RCC 7860 (cell line): ENCODE results near the gene SCIN.

Source experiments
- DNase-seq: peaks from one replicate; pipeline ENCODE4 v3.0.0-alpha.2; 2015; ENCODE audit warnings: low spot score
- FAIRE-seq: peaks from 2 replicates; lab custom pipeline; 2012; peaks lifted over from hg19 to GRCh38; lab: Jason Lieb, UNC

The SCIN gene

DNA sequence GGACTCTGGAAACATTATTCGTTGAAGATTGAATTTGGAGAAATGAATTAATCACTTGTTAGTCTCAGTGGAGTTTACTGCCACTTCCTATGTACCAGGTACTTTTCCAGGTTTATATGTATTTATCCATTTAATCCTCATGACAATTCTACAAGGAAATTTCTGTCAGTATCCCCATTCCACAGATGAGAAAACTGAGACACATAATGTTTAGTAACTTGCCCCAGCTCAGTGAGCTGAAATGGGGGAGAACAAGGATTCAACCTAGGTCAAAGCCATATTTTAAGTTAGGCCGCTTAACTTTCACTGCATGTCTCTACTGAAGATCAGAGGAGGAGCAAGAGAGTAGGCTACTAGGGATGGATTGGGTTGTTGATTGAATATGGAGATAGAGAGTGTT, 4.6 kb upstream of the SCIN start:
- no peak for FAIRE-seq

DNA sequence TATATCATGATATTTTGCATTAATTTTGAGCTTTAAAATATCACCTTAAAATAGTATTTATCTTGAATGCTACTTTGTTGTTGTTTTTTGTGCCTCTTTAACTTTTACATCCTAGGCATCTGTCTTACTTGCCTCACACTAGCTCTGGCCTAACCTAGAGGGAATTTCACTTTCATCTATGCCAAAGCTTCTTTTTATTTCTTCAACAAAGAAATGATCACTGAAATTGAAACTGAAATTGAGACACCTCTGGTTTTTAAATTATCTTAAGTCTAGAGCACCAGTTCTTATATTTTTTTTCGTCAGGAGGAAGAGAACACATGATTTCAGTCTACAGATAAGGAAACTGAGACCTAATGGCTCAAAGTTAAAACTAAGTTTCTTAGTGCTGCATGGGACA, 3.5 kb upstream of the SCIN start:
- DNase-seq = no peak
- no peak for FAIRE-seq

More for the DNA sequence above, 4.6 kb upstream of the SCIN start:
- no peak for DNase-seq

DNA sequence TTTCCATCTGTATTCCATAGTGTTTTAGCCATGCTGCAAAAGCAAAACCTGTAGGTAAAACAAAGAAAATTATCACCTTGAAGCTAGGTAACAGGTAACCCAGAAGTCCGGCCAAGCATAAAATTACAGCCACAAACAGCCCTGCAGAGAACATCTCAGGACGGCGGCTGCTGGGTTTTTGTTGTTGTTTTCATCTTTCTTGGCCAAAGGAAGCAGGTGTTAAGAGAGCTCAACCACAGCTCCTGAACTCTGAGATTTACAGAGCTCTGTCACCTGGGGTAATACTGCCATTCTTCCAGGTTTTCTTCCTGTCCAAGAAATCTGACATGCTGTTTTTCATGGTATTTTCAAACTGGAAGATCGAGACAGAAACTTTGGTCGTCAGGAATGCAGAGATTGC, 847 bp upstream of the SCIN start:
- FAIRE-seq (no peak), DNase-seq (no peak)

DNA sequence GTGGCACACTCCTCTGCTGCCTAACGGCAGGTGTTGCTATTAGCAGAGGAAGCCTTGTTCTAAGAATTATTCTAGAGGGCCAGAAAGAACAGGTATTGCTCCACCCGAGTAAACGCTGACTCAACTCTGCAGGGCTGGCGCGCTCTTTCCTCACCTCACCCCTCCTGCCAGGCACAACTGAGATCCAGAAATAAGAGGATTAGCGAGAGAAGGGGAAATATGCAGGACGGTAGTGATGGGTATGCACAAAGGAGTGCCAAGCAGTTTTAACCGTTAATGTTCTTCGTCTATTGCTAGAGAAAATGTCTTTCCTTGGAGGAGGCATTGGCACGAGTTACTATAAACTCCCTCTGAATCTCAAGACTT, 369 bp upstream of the SCIN start:
- DNase-seq (no peak), FAIRE-seq (no peak)

DNA sequence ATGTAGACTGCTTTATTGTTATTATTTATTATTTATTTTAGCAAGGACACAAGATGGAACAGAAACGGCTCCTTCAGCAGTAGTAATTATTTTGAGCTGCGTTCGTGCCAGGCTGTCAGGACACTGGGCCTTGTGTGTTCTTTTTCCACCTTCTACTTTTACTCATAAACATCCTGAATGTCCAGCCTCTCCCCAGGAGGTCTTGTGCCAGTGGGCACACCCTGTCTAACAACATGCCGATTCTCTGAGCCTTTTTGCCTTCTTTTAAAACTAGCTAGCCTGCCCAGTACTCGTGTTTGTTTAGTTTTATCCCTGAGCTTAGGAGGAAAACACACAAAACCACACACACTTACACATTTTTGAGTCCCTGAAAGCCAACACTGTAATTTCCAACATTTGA, 1.2 kb downstream of the SCIN start:
- no peak for FAIRE-seq
- no peak for DNase-seq

DNA sequence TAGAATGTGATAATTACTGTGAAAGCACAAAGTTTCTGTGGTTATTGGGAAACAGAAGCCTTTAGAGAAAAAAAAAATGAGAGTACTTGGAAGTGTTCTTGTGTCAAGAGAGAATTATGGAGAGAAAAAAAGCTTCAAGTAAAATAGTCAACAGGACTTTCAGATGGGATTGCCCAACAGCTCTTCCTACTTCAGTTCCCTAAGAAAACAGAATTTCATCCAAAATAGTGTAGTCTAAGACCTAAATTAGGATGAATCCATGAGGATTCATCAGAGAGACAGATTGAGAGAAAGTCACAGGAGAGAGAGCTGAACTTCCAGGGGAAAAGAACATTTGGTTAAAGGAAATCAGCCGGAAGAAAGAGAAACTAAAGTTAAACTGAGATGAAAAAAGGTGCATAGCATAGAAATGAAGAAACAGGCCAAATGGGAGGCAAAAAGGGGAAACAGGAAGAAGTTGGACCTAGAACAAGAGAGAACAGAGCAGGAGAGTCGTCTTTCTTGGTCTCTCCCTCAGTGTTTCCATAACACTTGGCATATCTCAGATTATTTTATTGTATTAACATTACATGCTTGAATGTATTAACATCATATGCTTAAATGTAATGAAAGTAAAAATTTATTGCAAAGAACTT, 2.5 kb downstream of the SCIN start:
- no peak for DNase-seq
- no peak for FAIRE-seq

DNA sequence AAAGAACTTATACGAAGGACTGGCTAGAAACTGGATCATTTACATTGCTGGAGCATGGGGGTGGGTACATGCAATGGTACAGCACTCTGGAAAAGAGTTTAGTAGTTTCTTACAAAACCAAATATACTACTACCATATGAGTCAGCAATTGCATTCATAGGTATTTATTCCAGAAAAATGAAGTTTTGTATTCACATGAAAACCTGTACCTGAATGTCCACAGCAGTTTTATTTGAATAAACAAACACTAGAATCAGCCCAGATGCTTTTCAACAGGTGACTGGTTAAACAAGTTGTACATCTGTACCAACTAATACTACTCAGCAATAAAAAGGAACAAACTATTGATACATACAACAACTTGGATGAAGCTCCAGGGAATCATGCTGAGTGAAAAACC, 3.4 kb downstream of the SCIN start:
- no peak for FAIRE-seq
- DNase-seq = no peak

DNA sequence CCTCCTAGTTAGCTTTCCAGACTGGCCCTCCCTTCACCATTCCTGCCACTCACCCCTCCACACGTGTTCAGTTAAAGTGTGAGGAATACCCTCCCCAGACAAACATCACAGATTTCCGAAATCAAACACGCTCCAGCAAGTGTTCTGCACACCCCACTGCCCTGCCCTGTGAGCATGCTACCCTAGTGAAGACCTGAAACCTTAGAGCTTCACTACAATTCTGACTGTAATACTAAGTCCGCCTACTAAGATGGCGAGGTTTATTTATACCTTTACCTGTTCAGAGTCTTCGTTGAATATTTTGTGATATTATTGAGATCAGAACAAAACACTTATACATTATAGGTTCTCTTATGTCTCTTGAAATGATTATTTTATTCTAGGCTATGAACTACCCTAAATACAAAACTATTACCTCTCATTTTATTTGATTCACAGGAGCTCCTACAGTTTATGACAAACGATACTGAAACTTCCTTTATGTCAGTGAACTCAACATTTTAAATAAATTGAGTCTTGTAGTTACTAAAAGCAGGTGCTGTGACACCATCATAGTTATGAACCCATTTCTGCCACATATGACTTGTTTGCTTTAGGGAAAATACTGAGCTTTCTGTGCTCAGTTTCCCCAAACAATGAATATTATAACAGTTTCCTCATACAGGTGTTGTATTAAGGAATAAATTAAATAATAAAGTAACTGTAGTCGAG, 8.6 kb downstream of the SCIN start:
- no peak for FAIRE-seq
- no peak for DNase-seq

DNA sequence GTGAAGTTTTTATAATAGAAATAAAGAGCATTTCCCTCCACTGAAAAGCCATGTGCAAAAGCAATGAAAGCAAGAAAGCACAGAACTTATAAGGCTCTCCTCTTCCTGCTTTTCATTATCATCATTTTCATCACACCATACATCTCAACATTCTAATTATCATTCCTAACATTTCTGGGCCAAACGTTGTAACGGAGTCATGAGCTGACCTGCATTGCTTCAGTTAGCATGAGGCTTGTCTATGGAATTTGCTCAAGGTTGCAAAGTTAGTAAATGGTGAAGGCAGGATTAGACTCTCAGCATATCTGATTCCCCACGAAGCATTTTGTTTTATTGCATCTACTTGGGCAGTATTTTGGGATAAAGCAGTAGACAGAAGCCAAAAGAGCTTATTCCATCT, 11.4 kb downstream of the SCIN start:
- no peak for DNase-seq
- FAIRE-seq = no peak

DNA sequence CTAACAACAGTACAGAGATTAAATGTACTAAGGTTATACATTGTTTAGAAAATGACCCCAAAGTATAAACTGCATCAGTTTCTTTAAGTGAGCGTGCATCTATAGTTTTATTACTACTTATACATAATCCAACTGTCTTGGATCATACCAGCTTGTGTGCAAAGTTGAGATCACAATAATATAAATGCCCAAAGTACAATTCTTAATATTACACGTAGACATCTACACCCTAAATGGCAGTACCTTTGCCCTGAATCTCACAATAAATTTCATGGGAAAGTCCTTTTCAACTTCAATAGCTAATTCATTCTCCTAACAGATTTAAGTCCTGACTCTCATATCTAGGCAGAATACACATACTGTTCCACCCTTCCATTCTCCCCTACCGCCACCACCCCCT, 11.8 kb downstream of the SCIN start:
- no peak for DNase-seq
- FAIRE-seq = no peak

DNA sequence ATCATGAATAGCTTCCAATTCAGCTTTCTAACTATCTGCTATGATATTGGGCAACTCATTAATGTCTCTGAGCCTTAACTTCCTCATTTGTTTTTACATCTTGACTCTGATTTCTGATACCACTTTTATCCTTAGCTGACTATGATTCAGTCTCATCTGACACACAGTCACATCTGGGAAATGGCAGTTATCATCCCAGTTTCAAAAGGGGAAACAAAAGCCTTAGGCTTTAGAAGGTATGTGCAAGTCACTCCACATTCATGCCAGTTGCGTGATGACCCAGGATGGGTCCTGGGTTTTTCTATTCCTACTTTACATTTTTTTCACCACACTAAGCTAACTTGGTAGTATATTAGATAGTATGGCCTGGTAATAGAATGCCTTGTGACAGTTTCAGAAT, 12.7 kb downstream of the SCIN start:
- DNase-seq = no peak
- no peak for FAIRE-seq

DNA sequence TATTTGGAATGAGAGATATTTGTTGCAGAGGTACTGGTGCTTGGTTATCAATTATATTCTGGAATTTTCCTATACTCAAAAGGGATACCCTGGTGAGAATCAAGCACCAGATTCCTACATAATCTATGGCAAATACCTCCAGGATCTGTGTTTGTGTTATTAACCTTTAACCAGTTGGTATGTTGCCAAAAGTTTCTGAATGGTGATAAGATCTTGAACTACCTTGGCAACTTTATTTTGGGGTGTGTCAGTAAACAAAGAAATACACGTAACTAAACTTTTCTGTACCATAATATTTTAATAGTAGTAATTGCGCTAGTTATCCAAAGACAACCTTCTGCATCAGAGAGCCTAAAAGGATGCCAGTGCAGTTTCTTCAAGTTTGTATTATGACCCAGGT, 13.4 kb downstream of the SCIN start:
- no peak for FAIRE-seq
- DNase-seq = no peak

DNA sequence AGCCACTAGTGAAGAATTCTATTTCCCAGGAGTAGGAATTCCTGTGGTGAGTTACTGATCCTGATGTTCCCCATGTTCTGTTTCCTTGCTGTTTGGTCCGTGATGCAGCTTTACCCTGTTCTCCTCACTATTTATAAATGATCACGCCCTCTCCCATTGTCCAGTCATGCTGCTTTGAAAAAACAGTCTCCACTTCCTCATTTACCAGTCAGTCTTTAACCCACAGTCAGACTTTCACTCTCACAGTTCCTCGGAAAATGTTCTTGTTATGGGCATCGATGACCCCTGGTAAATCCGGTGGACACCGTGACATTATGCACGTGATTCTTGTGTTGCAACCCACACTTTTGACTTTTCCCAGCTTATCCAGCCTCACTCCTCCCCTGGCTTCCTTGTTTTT, 14.4 kb downstream of the SCIN start:
- FAIRE-seq (peak; percentile 58), DNase-seq (peak; percentile 34)

DNA sequence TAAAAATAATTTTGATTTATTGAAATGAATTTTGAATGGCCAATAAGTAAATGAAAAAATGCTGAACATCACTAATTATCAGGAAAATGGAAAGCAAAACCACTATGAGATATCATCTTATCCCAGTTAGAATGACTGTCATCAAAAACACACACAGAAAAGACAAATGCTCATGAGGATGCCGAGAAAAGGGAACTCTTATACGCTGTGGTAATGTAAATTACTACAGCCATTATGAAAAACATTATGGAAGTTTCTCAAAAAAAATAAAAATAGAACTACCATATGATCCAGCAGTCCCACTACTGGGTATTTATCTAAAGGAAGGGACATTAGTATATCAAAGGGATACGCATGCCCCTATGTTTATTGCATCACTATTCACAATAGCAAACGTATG, 15.8 kb downstream of the SCIN start:
- DNase-seq = no peak
- no peak for FAIRE-seq

DNA sequence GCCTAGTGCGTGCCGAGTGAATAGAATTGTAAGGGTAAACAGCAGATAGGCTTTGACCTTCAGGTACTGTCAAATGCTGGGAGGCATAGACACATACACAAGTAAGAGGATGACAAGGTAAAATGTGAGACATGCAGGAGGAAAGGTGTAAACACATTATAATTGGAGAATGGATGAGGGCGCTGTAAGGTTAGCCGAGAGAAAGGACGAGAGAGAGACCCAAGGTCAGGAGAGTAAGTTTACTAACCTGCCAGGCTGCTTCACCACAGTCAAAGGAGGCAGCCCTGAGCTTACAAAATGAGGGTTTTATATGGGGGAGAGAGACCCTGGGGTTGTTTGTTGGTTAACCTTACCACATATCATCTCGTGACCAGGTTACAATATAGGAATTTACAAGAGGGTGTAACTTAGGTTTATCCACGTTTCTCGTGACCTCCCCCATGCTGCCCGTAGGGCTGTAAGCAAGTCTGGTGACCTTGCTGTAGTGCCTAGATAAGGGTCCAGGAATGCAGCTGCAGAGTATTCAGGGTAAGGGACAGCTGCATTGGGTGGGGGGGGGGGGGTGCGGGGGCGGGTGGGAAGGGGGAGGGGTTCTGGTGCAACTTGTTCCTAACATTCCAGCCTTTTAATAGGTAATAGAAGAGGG, 17.9 kb downstream of the SCIN start:
- no peak for DNase-seq
- FAIRE-seq = no peak

DNA sequence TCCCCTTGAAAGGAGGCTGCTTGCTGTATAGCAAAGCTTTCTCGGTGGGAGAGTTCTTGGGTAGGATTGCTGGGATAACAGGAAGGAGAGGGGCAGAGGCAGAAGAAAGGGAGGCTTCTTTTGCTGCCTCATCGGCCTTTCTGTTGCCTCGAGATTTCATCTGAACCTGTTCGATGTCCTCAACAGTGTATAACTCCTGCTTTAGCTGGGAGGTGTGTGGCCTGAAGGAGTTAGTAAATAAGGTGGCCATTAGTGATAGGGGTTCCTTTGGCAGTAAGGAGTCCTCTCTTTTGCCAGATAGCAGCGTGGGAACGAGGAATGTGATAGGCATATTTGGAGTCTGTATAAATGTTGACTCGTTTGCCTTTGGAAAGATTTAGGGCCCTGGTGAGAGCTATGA, 20.0 kb downstream of the SCIN start:
- no peak for FAIRE-seq
- no peak for DNase-seq

DNA sequence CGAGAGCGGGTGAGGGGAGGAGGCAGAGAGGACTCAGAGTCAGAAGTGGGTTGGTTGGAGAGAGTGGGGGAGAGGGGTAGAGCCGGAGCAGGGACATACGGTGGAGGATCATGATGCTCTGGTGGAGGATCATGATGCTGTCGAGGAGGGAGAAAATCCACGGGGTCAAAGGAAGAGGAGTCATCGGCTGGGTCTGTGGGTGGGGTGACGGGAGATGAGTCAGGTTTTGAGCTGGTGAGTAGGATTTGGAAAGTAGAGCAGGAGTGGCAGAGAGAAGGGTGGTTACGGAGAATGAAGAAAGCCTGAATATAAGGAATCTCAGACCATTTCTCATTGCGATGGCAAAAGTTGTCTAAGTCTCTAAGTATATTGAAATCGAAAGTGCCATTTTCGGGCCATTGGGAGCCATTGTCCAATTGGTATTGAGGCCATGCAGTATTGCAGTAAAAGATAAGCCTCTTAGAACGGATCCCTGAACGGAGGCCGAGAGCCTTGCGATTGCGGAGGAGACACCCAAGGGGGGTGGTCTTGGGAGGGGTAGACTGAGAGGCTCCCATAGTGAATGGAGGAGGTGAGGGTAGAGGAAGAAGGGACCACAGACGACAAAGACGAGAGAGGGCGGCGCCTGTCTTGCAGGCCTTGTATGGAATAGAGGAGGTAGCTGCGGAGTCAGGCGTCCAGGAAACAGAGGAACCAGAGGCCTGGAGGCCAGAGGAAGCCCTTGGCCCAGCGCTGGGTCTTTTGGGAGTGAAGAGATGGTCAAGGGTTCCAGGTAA, 23.8 kb downstream of the SCIN start:
- FAIRE-seq = no peak
- DNase-seq = no peak

DNA sequence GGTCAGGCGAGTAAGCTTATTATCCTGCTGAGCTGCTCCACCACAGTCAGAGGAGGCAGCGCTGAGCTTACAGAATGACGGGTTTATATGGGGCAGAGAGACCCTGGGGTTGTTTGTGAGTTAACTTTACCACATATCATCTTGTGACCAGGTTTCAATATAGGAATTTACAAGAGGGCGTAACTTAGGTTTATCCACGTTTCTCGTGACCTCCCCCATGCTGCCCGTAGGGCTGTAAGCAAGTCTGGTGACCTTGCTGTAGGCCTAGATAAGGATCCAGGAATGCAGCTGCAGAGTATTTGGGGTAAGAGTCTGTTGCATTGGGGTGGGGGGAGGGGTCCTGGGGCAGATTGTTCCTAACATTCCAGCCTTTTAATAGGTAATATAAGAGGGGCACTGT, 24.6 kb downstream of the SCIN start:
- FAIRE-seq (no peak), DNase-seq (no peak)

DNA sequence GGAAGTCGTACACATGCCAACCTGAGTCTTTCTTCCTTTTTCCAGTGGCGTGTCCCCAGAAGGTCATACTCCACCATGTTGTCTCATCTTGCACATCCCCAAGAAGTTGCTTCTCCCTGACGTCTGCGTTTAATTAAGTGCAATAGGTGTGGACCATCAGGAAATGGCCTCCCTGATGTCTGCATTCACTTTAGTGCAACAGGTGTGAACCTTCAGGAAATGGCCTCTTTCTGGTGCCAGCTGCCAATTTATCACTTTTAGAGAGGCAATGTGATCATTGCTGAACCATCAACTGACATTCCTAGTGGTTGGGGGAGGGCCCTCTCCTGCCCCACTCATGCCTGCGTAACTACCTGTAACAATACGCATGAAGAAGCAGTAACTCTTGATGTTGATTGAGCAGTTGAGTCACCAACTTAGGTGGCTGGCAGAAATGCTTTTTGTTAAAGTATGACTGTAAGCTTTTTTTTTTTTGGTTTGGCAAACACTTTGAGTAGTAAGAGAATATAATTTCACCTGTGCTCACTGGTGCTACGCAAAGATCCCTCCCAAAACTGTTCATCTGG, 25.8 kb downstream of the SCIN start:
- no peak for FAIRE-seq

DNA sequence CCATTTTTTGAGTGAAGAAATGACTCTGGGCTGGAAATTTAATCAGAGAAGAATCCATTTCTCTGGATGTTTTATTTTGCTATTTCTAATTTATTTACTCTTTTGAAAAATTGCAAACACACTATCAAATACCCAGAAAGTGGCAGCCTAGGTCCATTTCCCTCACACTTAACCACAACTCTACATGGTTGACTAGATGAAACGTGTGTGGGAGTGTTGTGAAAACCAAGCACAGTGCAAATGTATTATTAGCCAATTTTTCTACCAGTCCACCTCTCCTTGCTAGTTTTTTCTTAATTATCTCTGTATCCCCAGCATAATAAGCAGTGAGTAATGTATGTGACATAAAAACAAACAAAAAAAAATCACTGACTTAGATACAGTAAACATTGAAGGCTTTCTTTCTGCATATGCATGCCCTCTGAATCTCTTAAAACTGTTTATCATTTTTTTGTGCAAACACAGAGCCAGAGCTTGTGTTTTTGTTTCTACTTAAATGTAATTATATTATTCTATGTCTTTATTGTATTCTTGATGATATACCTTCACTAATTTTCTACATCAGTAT, 30.9 kb downstream of the SCIN start:
- no peak for DNase-seq
- no peak for FAIRE-seq

More for the DNA sequence above, 25.8 kb downstream of the SCIN start:
- DNase-seq = no peak

DNA sequence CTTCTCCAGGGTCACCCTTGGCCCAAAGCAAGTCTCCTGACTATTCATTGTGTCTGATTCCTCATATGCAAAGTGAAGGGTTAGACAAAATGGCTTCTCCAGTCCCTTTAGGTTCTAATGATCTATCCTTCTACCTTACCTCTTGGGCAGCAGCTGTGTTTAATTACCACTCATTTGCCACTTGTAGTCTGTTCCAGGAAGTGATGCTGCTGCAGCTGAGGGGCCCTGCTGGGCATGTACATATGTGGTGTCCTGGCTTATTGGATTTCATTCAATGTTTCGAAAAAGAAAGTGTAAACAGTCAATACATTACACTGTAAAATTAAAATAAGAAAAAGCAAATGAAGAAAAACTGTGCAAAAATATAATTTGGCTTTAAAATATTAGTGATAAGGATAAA, 36.6 kb downstream of the SCIN start:
- DNase-seq (no peak), FAIRE-seq (no peak)
